ENCODE data around the gene C12orf57. TPM values are rescaled to one million over a fixed set of nuclear protein-coding genes. Genes with fewer than 3 reads are reported as not detected.
A peak's percentile ranks its signal among the peaks of the same experiment; 100 is the strongest.

The C12orf57 gene
- total RNA-seq, 2 donors from 2014 or later = 114 to 206 TPM

DNA sequence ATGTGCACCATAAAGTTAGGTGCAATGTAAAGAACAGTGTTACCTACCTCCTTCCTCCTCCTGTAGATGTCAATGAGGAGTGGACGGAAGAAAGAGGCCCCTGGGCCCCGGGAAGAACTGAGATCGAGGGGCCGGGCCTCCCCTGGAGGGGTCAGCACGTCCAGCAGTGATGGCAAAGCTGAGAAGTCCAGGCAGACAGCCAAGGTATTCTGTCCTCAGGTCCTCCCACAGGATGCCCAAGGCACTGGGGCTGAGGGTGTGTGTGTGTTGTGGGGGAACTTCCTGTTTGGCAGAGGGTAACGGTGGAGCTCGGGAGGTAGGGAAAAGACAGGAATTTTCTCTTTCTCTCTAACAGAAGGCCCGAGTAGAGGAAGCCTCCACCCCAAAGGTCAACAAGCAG, 9.7 kb upstream of the C12orf57 start:
- no peaks in the 10 kb centered on the region for H3K27me3 ChIP-seq
- intact Hi-C loops (cut with DNase I) = no loop called here

GRCh38 chr12:6935371-6936193, 8.2 kb upstream of the C12orf57 start:
- H3K27ac ChIP-seq = peak overlapping the region; percentile 3
- H3K27me3 ChIP-seq = no peaks in the 10 kb centered on the region
- H3K4me3 ChIP-seq = no peak overlapping the region
- no peak overlapping the region for H3K9ac ChIP-seq (ENCODE audit: low read depth in 2 of 2, low read length in 2 of 2)
- no peaks in the 10 kb centered on the region for H3K9me3 ChIP-seq
- no peak for DNase-seq
- H3K36me3 ChIP-seq = no peaks in the 10 kb centered on the region
- TF ChIP-seq, protein P1, sequence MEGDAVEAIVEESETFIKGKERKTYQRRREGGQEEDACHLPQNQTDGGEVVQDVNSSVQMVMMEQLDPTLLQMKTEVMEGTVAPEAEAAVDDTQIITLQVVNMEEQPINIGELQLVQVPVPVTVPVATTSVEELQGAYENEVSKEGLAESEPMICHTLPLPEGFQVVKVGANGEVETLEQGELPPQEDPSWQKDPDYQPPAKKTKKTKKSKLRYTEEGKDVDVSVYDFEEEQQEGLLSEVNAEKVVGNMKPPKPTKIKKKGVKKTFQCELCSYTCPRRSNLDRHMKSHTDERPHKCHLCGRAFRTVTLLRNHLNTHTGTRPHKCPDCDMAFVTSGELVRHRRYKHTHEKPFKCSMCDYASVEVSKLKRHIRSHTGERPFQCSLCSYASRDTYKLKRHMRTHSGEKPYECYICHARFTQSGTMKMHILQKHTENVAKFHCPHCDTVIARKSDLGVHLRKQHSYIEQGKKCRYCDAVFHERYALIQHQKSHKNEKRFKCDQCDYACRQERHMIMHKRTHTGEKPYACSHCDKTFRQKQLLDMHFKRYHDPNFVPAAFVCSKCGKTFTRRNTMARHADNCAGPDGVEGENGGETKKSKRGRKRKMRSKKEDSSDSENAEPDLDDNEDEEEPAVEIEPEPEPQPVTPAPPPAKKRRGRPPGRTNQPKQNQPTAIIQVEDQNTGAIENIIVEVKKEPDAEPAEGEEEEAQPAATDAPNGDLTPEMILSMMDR (IDR thresholded peaks at IDR 0.05) = no peak
- peaks cover 9% of the 10 kb centered on the region for H3K4me1 ChIP-seq
- intact Hi-C loops (cut with DNase I) = no loop called here

More for the DNA sequence above, 9.7 kb upstream of the C12orf57 start:
- TF ChIP-seq, protein P1 (IDR thresholded peaks at IDR 0.05) = no peak
- H3K9me3 ChIP-seq = no peaks in the 10 kb centered on the region
- DNase-seq = peak; percentile 68
- no peaks in the 10 kb centered on the region for H3K36me3 ChIP-seq
- no peak overlapping the region for H3K4me3 ChIP-seq
- peaks cover 9% of the 10 kb centered on the region for H3K4me1 ChIP-seq
- peak overlapping the region in 1 of 2 donors; percentile 38 for H3K9ac ChIP-seq (ENCODE audit: low read depth in 2 of 2, low read length in 2 of 2)
- peak overlapping the region; percentile 57 for H3K27ac ChIP-seq

GRCh38 chr12:6936194-6936635, 7.6 kb upstream of the C12orf57 start:
- intact Hi-C loops (cut with DNase I) = no loop called here
- no peaks in the 10 kb centered on the region for H3K9me3 ChIP-seq
- H3K27ac ChIP-seq = no peak overlapping the region
- no peak overlapping the region for H3K4me3 ChIP-seq
- peaks cover 9% of the 10 kb centered on the region for H3K4me1 ChIP-seq
- TF ChIP-seq, protein P1 (IDR thresholded peaks at IDR 0.05) = no peak
- H3K27me3 ChIP-seq = no peaks in the 10 kb centered on the region
- peak overlapping the region in 1 of 2 donors; percentile 90 for H3K9ac ChIP-seq (ENCODE audit: low read depth in 2 of 2, low read length in 2 of 2)
- no peaks in the 10 kb centered on the region for H3K36me3 ChIP-seq
- no peak for DNase-seq

DNA sequence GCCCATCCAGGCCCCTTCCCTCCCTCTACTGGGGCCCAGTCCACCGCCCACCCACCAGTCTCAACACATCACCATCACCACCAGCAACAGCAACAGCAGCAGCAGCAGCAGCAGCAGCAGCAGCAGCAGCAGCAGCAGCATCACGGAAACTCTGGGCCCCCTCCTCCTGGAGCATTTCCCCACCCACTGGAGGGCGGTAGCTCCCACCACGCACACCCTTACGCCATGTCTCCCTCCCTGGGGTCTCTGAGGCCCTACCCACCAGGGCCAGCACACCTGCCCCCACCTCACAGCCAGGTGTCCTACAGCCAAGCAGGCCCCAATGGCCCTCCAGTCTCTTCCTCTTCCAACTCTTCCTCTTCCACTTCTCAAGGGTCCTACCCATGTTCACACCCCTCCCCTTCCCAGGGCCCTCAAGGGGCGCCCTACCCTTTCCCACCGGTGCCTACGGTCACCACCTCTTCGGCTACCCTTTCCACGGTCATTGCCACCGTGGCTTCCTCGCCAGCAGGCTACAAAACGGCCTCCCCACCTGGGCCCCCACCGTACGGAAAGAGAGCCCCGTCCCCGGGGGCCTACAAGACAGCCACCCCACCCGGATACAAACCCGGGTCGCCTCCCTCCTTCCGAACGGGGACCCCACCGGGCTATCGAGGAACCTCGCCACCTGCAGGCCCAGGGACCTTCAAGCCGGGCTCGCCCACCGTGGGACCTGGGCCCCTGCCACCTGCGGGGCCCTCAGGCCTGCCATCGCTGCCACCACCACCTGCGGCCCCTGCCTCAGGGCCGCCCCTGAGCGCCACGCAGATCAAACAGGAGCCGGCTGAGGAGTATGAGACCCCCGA, 7.0 kb upstream of the C12orf57 start:
- no peak for DNase-seq
- no peaks in the 10 kb centered on the region for H3K27me3 ChIP-seq
- intact Hi-C loops (cut with DNase I) = no loop called here
- peak overlapping the region; percentile 82 for H3K27ac ChIP-seq
- TF ChIP-seq, protein P1 (IDR thresholded peaks at IDR 0.05) = no peak
- H3K36me3 ChIP-seq = no peaks in the 10 kb centered on the region
- H3K9me3 ChIP-seq = no peaks in the 10 kb centered on the region
- H3K4me1 ChIP-seq = peaks cover 9% of the 10 kb centered on the region
- peak overlapping the region; percentile 50 for H3K4me3 ChIP-seq
- peak overlapping the region; percentile 90 to 92 for H3K9ac ChIP-seq (ENCODE audit: low read depth in 2 of 2, low read length in 2 of 2)

DNA sequence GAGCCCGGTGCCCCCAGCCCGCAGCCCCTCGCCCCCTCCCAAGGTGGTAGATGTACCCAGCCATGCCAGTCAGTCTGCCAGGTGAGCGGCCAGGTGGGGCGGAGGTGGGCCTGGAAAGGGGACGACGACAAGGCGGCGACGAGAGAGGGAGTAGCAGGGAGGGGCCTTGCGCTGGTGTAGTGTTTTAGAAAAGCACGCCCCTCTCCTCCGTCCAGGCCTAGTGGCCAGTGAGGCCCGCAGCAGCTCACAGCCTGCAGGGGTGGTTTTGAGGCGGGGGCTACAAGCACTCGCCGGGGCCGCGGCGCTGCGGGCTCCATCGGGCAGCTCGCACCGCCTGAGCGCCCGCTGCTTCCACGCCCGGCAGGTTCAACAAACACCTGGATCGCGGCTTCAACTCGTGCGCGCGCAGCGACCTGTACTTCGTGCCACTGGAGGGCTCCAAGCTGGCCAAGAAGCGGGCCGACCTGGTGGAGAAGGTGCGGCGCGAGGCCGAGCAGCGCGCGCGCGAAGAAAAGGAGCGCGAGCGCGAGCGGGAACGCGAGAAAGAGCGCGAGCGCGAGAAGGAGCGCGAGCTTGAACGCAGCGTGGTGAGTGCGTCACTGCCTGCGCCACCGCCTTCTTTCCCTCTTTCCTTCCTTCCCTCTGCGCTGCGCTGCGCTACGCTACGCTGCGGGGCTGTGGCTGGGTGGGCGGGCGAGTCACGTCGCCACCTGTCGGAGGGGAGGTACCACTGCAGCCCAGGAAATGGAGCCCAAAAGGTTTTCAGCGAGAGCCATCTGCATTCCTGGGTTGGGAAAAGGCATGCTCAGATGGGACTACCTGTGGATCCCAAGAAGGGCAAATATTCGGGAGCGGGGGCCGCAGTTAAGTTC, 6.1 kb upstream of the C12orf57 start:
- intact Hi-C loops (cut with DNase I) = no loop called here
- Histone ChIP-seq H3K9ac (ENCODE audit: low read depth in 2 of 2, low read length in 2 of 2) (peak overlapping the region; percentile 90 to 92), H3K4me3 (peak overlapping the region; percentile 50), H3K4me1 (peaks cover 5% of the 10 kb centered on the region), H3K27ac (peak overlapping the region; percentile 82), H3K36me3 (no peaks in the 10 kb centered on the region), H3K9me3 (no peaks in the 10 kb centered on the region), H3K27me3 (no peaks in the 10 kb centered on the region)
- DNase-seq = peak; percentile 93
- TF ChIP-seq, protein P1 (IDR thresholded peaks at IDR 0.05) = peak; percentile 88

Measured in colonic mucosa (tissue), 4 donors.